Smooth muscle cell (in vitro differentiated cells): ENCODE measurements around the gene MTHFD2. TPM values are rescaled to one million over a fixed set of nuclear protein-coding genes. Genes with fewer than 3 reads are reported as not detected.

Source experiments
- DNase-seq: peaks from one replicate; lab custom pipeline; 2025; ENCODE audit not compliant: unreplicated experiment; lab: John Stamatoyannopoulos, UW
- H2AFZ ChIP-seq: fragments of 200-600 bp; sonication (generic); 2 replicates; pipeline ENCODE4 v1.6.0; 2016; ENCODE audit warnings: antibody characterized with exemption, low read depth, mild to moderate bottlenecking
- H3F3A ChIP-seq: fragments of 200-600 bp; sonication (generic); 2 replicates; pipeline ENCODE4 v1.6.0; 2017; ENCODE audit warnings: antibody characterized with exemption, low read depth
- H3K27ac ChIP-seq: fragments of 200-600 bp; sonication (generic); 2 replicates; pipeline ENCODE4 v1.5.1; 2016; ENCODE audit warnings: low read depth, mild to moderate bottlenecking
- H3K27me3 ChIP-seq: fragments of 200-600 bp; sonication (generic); 2 replicates; pipeline ENCODE4 v1.6.1; 2016; ENCODE audit warnings: low read depth, mild to moderate bottlenecking
- H3K36me3 ChIP-seq: fragments of 200-600 bp; sonication (generic); 2 replicates; pipeline ENCODE4 v1.5.1; 2016; ENCODE audit warnings: low read depth
- H3K4me1 ChIP-seq: fragments of 200-600 bp; sonication (generic); 2 replicates; pipeline ENCODE4 v1.5.1; 2016; ENCODE audit warnings: low read depth
- H3K4me2 ChIP-seq: fragments of 200-600 bp; sonication (generic); 2 replicates; pipeline ENCODE4 v1.6.0; 2016; ENCODE audit warnings: mild to moderate bottlenecking
- H3K4me3 ChIP-seq: fragments of 200-600 bp; sonication (generic); 2 replicates; pipeline ENCODE4 v1.5.1; 2016; ENCODE audit warnings: mild to moderate bottlenecking
- H3K79me2 ChIP-seq: fragments of 200-600 bp; sonication (generic); 2 replicates; pipeline ENCODE4 v1.6.0; 2016; ENCODE audit warnings: low read depth, mild to moderate bottlenecking
- H3K9ac ChIP-seq: fragments of 200-600 bp; sonication (generic); 2 replicates; pipeline ENCODE4 v1.6.0; 2016; ENCODE audit warnings: low read depth
- H3K9me3 ChIP-seq: fragments of 200-600 bp; sonication (generic); replicated peaks from 2 replicates; pipeline ENCODE4 v1.5.1; 2016; ENCODE audit warnings: low read depth
- H4K20me1 ChIP-seq: fragments of 200-600 bp; sonication (generic); 2 replicates; pipeline ENCODE4 v1.6.0; 2016; ENCODE audit warnings: low read depth
- CTCF ChIP-seq: fragments of 200-600 bp; sonication (generic); IDR thresholded peaks from 2 replicates; pipeline ENCODE4 v1.5.1; 2017; ENCODE audit warnings: borderline replicate concordance, mild to moderate bottlenecking, antibody characterized with exemption; ENCODE audit not compliant: insufficient read depth, poor library complexity, severe bottlenecking
- WGBS: methylation state at CpG from one replicate; pipeline ENCODE4 v1.1.7; 2016; ENCODE audit warnings: low lambda C conversion rate; 5-methylcytosine and 5-hydroxymethylcytosine counted together
- polyA plus RNA-seq: library from polyadenylated mRNA; unstranded; fragments of >200 nt; fragmentation: Nextera tagmentation; extraction: Ambion mirVana; gene quantifications from 2 replicates; pipeline ENCODE4 v1.2.1, GENCODE V29; 2016
- total RNA-seq: library from RNA; depleted of rRNA; stranded (reverse); fragments of >200 nt; gene quantifications from 2 replicates; pipeline ENCODE4 v1.2.3, GENCODE V29; 2014

The MTHFD2 gene
- total and polyA plus RNA-seq, 2 experiments from 2014 or later: 63.6 to 136 TPM

- no peaks in the 10 kb centered on the region for H4K20me1 ChIP-seq
- WGBS: 80% methylated on average over 7 of the region's 7 CpGs
- no peak overlapping the region for H3K27ac ChIP-seq
- no peaks in the 10 kb centered on the region for H3K79me2 ChIP-seq
- H3K4me3 ChIP-seq: no peak overlapping the region
- no peaks in the 10 kb centered on the region for H3K27me3 ChIP-seq
- H3K9me3 ChIP-seq: no peaks in the 10 kb centered on the region
- H3F3A ChIP-seq: no peaks in the 10 kb centered on the region
- H3K36me3 ChIP-seq: no peaks in the 10 kb centered on the region
- no peak overlapping the region for H3K4me2 ChIP-seq
- no peaks in the 10 kb centered on the region for H3K4me1 ChIP-seq
- no peak overlapping the region for H3K9ac ChIP-seq
- H2AFZ ChIP-seq: no peak overlapping the region
- DNase-seq: no peak
- no peak for TF ChIP-seq CTCF
Observed at GRCh38 chr2:74239346-74239745, 40.9 kb downstream of the MTHFD2 start.

- no peaks in the 10 kb centered on the region for H3K27me3 ChIP-seq
- H3K79me2 ChIP-seq: no peaks in the 10 kb centered on the region
- WGBS: 96% methylated on average over 7 of the region's 7 CpGs
- no peaks in the 10 kb centered on the region for H4K20me1 ChIP-seq
- no peak overlapping the region for H3K27ac ChIP-seq
- H3K9me3 ChIP-seq: no peaks in the 10 kb centered on the region
- no peaks in the 10 kb centered on the region for H3F3A ChIP-seq
- no peak for TF ChIP-seq CTCF
- no peaks in the 10 kb centered on the region for H3K4me1 ChIP-seq
- H3K4me2 ChIP-seq: no peak overlapping the region
- no peak overlapping the region for H3K9ac ChIP-seq
- no peak for DNase-seq
- no peaks in the 10 kb centered on the region for H3K36me3 ChIP-seq
- H2AFZ ChIP-seq: no peak overlapping the region
- H3K4me3 ChIP-seq: no peak overlapping the region
Observed at GRCh38 chr2:74242354-74243071, 44.1 kb downstream of the MTHFD2 start.

GRCh38 chr2:74244286-74244685 lies 45.9 kb downstream of the MTHFD2 start:
- TF ChIP-seq CTCF: no peak
- H3K9me3 ChIP-seq: no peaks in the 10 kb centered on the region
- H3K4me3 ChIP-seq: no peak overlapping the region
- no peaks in the 10 kb centered on the region for H3F3A ChIP-seq
- H3K9ac ChIP-seq: no peak overlapping the region
- H3K79me2 ChIP-seq: no peaks in the 10 kb centered on the region
- H3K4me2 ChIP-seq: no peak overlapping the region
- H3K27me3 ChIP-seq: no peaks in the 10 kb centered on the region
- H4K20me1 ChIP-seq: no peaks in the 10 kb centered on the region
- 78% methylated on average over 3 of the region's 3 CpGs for WGBS
- no peaks in the 10 kb centered on the region for H3K36me3 ChIP-seq
- no peak for DNase-seq
- H3K4me1 ChIP-seq: no peaks in the 10 kb centered on the region
- no peak overlapping the region for H2AFZ ChIP-seq
- H3K27ac ChIP-seq: no peak overlapping the region

GRCh38 chr2:74246496-74247195 lies 48.2 kb downstream of the MTHFD2 start:
- Histone ChIP-seq H3K27me3 (no peaks in the 10 kb centered on the region), H4K20me1 (no peaks in the 10 kb centered on the region), H3K27ac (no peak overlapping the region), H3K4me1 (no peaks in the 10 kb centered on the region), H3K4me2 (no peak overlapping the region), H3K79me2 (no peaks in the 10 kb centered on the region), H2AFZ (no peak overlapping the region), H3F3A (no peaks in the 10 kb centered on the region), H3K9me3 (no peaks in the 10 kb centered on the region), H3K9ac (no peak overlapping the region), H3K4me3 (no peak overlapping the region), H3K36me3 (no peaks in the 10 kb centered on the region)
- no peak for DNase-seq
- no peak for TF ChIP-seq CTCF
- 95% methylated on average over 14 of the region's 14 CpGs for WGBS
